RWPE1 (cell line): Measurements from ENCODE around the gene EXOC2.

Experiments
- CTCF ChIA-PET: fragments of 350-600 bp; sonication (Branson Sonifier 250); formaldehyde crosslinking; extraction: SDS; loops from one replicate; lab custom pipeline; 2021; lab: Yijun Ruan, JAX
- POLR2A ChIA-PET: fragments of 400-600 bp; formaldehyde crosslinking; extraction: SDS; loops from one replicate; lab custom pipeline; 2020; ENCODE audit warnings: antibody characterized with exemption; ENCODE audit not compliant: low non-redundant PET; lab: Yijun Ruan, JAX
- DNase-seq: peaks from one replicate; pipeline ENCODE4 v3.0.0; 2012; ENCODE audit warnings: low spot score
- H3K27ac ChIP-seq: fragments of 450-650 bp; 2 replicates; pipeline ENCODE4 v1.5.1; 2017
- TF ChIP-seq, protein P1 (sequence below): fragments of 450-650 bp; conservative IDR thresholded peaks from 2 replicates; pipeline ENCODE4 v1.5.1; 2017; ENCODE audit warnings: low read depth, mild to moderate bottlenecking

The EXOC2 gene

DNA sequence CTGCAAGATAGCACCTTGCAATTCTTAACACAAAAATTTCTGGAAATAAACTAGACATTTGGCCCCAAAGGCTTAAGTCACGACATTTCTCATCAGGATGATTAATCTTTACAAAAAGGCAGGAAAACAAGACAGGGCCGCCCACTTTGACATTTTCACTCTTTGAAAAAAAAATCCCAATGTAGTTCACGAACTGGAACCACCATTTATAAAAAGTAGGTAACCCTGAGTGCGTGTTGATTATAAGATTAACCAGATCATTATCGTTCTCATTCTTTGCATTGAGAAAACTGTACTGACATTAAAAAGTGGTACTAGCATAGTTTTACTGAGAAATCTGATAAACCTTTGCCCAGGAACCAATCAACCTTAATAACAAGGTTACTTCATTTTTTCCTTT lies 144.8 kb downstream of the EXOC2 start:
- no peak for DNase-seq
- ChIA-PET POLR2A (no interaction called here), CTCF (no interaction called here)
- no peak overlapping the region for H3K27ac ChIP-seq
- TF ChIP-seq, protein P1, sequence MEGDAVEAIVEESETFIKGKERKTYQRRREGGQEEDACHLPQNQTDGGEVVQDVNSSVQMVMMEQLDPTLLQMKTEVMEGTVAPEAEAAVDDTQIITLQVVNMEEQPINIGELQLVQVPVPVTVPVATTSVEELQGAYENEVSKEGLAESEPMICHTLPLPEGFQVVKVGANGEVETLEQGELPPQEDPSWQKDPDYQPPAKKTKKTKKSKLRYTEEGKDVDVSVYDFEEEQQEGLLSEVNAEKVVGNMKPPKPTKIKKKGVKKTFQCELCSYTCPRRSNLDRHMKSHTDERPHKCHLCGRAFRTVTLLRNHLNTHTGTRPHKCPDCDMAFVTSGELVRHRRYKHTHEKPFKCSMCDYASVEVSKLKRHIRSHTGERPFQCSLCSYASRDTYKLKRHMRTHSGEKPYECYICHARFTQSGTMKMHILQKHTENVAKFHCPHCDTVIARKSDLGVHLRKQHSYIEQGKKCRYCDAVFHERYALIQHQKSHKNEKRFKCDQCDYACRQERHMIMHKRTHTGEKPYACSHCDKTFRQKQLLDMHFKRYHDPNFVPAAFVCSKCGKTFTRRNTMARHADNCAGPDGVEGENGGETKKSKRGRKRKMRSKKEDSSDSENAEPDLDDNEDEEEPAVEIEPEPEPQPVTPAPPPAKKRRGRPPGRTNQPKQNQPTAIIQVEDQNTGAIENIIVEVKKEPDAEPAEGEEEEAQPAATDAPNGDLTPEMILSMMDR, result no peak

DNA sequence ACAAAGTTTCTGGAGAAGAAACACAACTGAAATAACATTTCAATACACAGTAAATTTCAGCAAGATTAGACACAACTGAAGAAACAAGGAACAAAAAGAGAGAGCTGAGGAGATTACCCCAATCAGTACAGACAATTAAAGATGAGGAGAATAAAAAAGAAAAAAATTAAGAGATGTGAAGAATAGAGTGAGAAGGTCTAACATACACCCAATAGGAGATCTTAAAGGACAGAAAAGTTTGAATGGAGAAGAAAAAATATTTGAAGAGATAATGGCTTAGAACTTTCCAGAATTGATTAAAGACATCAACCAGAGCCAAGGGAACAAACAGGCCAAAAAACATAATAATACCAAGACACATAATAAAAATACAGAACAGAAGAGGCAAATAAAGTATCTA lies 152.4 kb downstream of the EXOC2 start:
- TF ChIP-seq, protein P1, result no peak
- ChIA-PET POLR2A (no interaction called here), CTCF (no interaction called here)
- DNase-seq, result no peak
- no peak overlapping the region for H3K27ac ChIP-seq

DNA sequence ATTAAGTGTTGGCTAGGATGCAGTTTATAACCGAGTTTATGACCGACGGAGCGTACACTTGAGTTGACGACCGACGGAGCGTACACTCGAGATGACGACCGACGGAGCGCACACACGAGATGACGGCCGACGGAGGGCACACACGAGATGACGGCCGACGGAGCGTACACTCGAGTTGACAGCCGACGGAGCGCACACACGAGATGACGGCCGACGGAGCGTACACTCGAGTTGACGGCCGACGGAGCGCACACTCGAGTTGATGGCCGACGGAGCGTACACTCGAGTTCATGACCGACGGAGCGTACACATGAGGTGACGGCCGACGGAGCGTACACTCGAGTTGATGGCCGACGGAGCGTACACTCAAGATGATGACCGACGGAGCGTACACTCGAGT lies 155.8 kb downstream of the EXOC2 start:
- no peak overlapping the region for H3K27ac ChIP-seq
- TF ChIP-seq, protein P1, result no peak
- ChIA-PET POLR2A (no interaction called here), CTCF (interaction anchor here (0.6 kb wide), 1 partner anchor 244 kb away, joined by 3 read pairs; no protein-coding TSS in a partner anchor)
- no peak for DNase-seq

DNA sequence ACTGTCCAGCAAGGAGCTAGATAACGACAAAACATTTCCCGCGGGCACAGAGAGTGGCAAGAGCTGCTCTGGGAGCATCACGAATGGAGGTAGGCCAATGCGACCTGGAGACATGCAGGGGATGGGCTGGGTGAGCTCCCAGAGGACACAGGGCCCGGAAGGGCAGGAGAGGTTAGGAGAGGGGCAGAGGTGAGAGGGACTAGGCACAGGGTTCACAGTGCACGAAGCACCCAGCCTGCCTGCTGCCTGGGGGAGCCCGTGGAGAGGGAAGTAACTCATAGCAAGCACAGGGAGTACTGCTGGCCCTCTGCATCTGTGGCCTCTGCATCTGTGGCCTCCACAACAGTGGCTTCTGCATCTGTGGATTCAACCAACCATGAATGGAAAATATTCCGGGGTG lies 162.5 kb downstream of the EXOC2 start:
- CTCF ChIA-PET, result interaction anchor here (0.6 kb wide), 1 partner anchor 12 kb away, joined by 3 read pairs; no protein-coding TSS in a partner anchor
- no peak for DNase-seq
- H3K27ac ChIP-seq, result no peak overlapping the region
- TF ChIP-seq, protein P1, result no peak
- POLR2A ChIA-PET, result no interaction called here

DNA sequence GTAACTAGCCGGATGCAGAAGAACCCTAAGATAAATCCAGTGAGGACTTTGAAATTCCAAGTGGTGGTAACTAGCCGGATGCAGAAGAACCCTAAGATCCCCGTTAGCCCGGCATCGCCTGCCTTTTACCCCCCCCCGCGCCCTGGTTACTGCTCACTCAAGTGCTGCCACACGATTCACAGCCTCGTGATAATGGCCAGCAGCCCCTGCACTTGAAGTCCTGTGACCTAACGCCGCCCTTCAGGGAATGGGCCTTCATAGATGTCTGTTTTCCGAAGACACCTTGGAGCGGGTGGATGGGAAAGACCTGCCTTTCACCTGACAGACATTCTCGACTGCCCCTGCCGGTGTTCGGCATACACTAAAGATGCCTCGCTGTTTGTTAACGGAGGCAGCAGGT lies 163.9 kb downstream of the EXOC2 start:
- no peak for DNase-seq
- ChIA-PET CTCF (no interaction called here), POLR2A (no interaction called here)
- TF ChIP-seq, protein P1, result no peak
- H3K27ac ChIP-seq, result no peak overlapping the region

DNA sequence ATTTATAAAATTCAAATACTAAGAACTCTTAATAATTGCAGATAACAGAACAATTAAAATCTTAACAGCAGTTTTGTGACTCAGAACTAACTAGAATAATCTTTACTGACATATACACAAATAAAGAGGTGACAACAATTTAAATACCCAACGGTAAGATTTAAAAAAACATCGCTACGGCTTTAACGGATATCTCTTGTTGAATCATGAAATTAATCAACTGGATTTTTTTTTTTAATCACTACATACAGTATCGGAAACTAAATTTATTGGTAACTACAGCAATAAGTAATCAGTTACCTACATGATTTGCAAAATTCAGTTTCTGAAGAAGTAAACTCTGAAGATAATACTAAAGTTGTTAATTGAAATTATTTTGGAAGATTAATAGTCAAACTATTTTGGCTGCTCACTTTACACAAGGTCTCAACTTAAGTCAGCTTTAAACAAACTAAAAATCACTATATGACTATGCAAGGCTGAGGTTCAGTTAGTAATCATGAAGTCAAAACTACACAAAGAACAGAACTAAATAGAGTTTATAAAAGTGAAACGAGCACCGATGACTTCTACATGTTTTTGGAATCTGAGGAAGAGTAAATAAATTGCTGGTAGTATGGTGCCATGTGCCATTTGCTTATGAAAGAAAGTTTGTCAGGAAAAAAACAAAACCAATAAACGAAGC lies 164.8 kb downstream of the EXOC2 start:
- TF ChIP-seq, protein P1, result no peak
- POLR2A ChIA-PET, result no interaction called here
- DNase-seq, result no peak
- H3K27ac ChIP-seq, result no peak overlapping the region
- CTCF ChIA-PET, result no interaction called here
